Suprapubic skin (tissue), 4 donors: Measurements from ENCODE around the gene KRT85. TPM values are rescaled to one million over a fixed set of nuclear protein-coding genes. Genes with fewer than 3 reads are reported as not detected.

Source experiments
- DNase-seq, 2 donors: peaks; one replicate each; pipeline ENCODE4 v3.0.0-alpha.2; 2019; ENCODE audit warnings: low spot score in 2 of 2
- H3K27ac ChIP-seq: fragments of 200-600 bp; sonication (generic); one replicate; pipeline ENCODE4 v1.5.1; 2019
- H3K27me3 ChIP-seq: fragments of 200-600 bp; sonication (generic); one replicate; pipeline ENCODE4 v1.5.1; 2019
- H3K36me3 ChIP-seq: fragments of 200-600 bp; sonication (generic); one replicate; pipeline ENCODE4 v1.5.1; 2019
- H3K4me1 ChIP-seq: fragments of 200-600 bp; sonication (generic); one replicate; pipeline ENCODE4 v1.5.1; 2019
- H3K4me3 ChIP-seq: fragments of 200-600 bp; sonication (generic); one replicate; pipeline ENCODE4 v1.5.1; 2019; ENCODE audit warnings: mild to moderate bottlenecking
- H3K9me3 ChIP-seq: fragments of 200-600 bp; sonication (generic); one replicate; pipeline ENCODE4 v1.5.1; 2019
- EP300 ChIP-seq: sonication (generic); formaldehyde crosslinking; IDR thresholded peaks from one replicate; pipeline ENCODE4 v1.6.1; 2017; ENCODE audit warnings: antibody characterized with exemption
- POLR2A ChIP-seq, 2 donors: fragments of 450-650 bp; IDR thresholded peaks; one replicate each; pipeline ENCODE4 v1.6.1; 2017; ENCODE audit warnings: antibody characterized with exemption in 2 of 2, mild to moderate bottlenecking in 2 of 2, moderate library complexity in 2 of 2
- POLR2AphosphoS5 ChIP-seq, 3 donors: sonication (generic); formaldehyde crosslinking; IDR thresholded peaks; one replicate each; pipeline ENCODE4 v1.6.1; 2017; ENCODE audit warnings: antibody characterized with exemption in 3 of 3
- WGBS: methylation state at CpG from one replicate; pipeline ENCODE4 v1.1.5; 2018; 5-methylcytosine and 5-hydroxymethylcytosine counted together
- total RNA-seq, 4 donors: library from RNA; depleted of rRNA; stranded (reverse); fragments of >200 nt; gene quantifications; one replicate each; pipeline ENCODE4 v1.1.0, GENCODE V29; 2016
- TF ChIP-seq, protein P1 (sequence below), 2 donors: fragments of 200-600 bp in 1 of 2; fragments of 450-650 bp in 1 of 2; sonication (generic) in 1 of 2; IDR thresholded peaks; one replicate each; pipeline ENCODE4 v1.5.1; 2016 to 2019; ENCODE audit warnings: antibody characterized with exemption in 2 of 2, mild to moderate bottlenecking in 1 of 2, moderate library complexity in 1 of 2

KRT85 gene
- total RNA-seq, 4 donors from 2014 or later, result 4.2 to 766 (median 96.1) TPM

DNA sequence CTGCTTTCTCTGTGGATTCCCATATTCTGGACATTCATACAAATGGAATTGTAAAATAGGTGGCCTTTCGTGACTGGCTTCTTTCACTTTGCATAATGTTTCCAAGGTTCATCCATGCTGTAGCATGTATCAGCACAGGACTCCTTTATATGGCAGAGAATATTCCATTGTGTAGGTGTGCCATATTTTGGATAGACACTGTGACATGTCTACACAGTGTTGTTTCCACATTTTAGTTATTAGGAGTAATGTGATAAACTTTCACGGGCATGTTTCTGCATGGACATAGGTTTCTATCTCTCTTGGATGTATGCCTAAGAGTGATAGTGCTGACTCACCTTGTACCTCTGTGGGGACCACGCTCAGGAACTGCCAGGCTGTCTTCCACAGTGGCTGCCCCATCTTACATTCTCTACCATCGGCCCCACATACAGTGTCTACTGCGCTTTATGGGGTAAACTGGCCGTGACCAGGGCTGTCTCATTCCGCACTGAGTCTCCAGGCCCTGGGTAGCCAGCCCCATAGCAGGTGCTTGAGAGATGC, 25.3 kb upstream of the KRT85 start:
- no peak overlapping the region for H3K4me3 ChIP-seq
- no peak overlapping the region for H3K27ac ChIP-seq
- no peaks in the 10 kb centered on the region for H3K27me3 ChIP-seq
- 82% methylated on average over 7 of the region's 7 CpGs for WGBS
- TF ChIP-seq, protein P1, sequence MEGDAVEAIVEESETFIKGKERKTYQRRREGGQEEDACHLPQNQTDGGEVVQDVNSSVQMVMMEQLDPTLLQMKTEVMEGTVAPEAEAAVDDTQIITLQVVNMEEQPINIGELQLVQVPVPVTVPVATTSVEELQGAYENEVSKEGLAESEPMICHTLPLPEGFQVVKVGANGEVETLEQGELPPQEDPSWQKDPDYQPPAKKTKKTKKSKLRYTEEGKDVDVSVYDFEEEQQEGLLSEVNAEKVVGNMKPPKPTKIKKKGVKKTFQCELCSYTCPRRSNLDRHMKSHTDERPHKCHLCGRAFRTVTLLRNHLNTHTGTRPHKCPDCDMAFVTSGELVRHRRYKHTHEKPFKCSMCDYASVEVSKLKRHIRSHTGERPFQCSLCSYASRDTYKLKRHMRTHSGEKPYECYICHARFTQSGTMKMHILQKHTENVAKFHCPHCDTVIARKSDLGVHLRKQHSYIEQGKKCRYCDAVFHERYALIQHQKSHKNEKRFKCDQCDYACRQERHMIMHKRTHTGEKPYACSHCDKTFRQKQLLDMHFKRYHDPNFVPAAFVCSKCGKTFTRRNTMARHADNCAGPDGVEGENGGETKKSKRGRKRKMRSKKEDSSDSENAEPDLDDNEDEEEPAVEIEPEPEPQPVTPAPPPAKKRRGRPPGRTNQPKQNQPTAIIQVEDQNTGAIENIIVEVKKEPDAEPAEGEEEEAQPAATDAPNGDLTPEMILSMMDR (IDR thresholded peaks at IDR 0.05), result no peak
- TF ChIP-seq EP300, result no peak
- no peak for TF ChIP-seq POLR2AphosphoS5 (IDR thresholded peaks at IDR 0.05)
- no peak for TF ChIP-seq POLR2A (IDR thresholded peaks at IDR 0.05)
- H3K9me3 ChIP-seq, result no peaks in the 10 kb centered on the region
- no peaks in the 10 kb centered on the region for H3K36me3 ChIP-seq
- no peak for DNase-seq
- H3K4me1 ChIP-seq, result peaks cover 53% of the 10 kb centered on the region

DNA sequence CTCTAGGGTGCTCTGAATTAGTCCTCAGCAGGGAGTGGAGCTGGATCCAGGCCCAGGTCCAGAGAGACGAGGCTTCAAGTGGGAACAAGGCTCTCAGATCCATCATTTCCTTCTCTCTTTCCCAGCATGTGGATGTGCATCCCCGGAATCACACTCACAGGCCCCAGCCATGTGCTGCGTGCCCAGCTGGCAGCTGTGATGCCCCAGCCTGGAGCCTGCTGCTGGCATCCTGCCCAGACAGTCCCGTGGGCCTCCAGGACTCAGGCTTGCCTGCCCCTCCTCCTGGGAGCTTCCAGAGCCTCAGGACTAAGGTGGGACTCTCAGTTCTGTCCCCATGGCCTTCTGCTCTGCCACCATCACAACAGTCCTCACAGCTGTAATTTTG, 24.3 kb upstream of the KRT85 start:
- Histone ChIP-seq H3K27me3 (no peaks in the 10 kb centered on the region), H3K9me3 (no peaks in the 10 kb centered on the region), H3K27ac (peak overlapping the region; percentile 1), H3K4me3 (no peak overlapping the region), H3K4me1 (peaks cover 53% of the 10 kb centered on the region), H3K36me3 (no peaks in the 10 kb centered on the region)
- TF ChIP-seq POLR2AphosphoS5 (IDR thresholded peaks at IDR 0.05), result no peak
- TF ChIP-seq EP300, result no peak
- TF ChIP-seq, protein P1 (IDR thresholded peaks at IDR 0.05), result no peak
- no peak for DNase-seq
- WGBS, result 17% methylated on average over 4 of the region's 4 CpGs

DNA sequence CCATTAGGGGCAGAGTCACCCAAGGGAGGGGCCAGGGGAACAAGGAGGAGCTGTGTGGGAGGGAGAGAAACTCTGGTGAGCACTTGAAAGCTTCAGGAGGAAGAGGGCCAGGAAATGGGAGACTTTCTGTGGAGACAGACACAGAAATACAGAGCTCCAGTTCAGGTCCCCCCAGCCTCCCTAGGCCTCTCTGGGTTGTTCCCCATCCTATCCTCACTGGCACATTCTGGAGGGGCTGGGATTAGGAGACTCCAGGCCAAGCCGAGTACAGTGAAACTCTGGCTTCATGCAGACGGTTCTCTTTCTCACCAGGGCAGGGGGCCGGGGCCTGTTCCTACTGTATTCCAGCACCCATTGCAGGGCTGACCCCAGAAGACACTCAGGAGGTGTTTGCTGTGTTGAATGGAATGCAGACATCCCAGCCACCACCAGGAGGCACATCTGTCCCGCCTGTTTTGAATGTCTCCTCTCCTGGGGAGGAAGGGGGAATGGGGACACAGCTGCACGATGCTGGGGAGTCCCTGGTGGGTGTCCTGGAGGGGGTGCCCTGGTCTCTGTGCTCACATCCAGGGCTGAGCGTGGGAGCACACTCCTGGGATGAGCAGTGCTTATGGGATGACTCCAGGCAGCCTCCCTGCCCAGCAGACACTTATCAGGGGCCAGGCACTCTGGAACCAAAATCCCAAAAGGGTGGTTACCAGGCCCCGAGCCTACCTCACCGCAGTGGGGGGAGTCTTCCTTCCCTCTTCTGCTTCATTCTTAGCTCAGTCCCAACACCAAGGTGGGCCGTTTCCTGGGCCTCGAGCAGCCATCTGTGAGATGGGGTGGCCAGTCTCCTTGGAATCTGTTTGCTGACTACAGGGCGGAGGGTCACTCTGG, 23.7 kb upstream of the KRT85 start:
- Histone ChIP-seq H3K4me3 (no peak overlapping the region), H3K27ac (peak overlapping the region; percentile 1), H3K9me3 (no peaks in the 10 kb centered on the region), H3K4me1 (peaks cover 47% of the 10 kb centered on the region), H3K27me3 (no peaks in the 10 kb centered on the region), H3K36me3 (no peaks in the 10 kb centered on the region)
- TF ChIP-seq EP300 (no peak), POLR2AphosphoS5 (IDR thresholded peaks at IDR 0.05) (no peak), POLR2A (IDR thresholded peaks at IDR 0.05) (no peak)
- TF ChIP-seq, protein P1 (IDR thresholded peaks at IDR 0.05), result peak in 1 of 2 donors; percentile 66
- DNase-seq, result no peak
- WGBS, result 83% methylated on average over 5 of the region's 11 CpGs

DNA sequence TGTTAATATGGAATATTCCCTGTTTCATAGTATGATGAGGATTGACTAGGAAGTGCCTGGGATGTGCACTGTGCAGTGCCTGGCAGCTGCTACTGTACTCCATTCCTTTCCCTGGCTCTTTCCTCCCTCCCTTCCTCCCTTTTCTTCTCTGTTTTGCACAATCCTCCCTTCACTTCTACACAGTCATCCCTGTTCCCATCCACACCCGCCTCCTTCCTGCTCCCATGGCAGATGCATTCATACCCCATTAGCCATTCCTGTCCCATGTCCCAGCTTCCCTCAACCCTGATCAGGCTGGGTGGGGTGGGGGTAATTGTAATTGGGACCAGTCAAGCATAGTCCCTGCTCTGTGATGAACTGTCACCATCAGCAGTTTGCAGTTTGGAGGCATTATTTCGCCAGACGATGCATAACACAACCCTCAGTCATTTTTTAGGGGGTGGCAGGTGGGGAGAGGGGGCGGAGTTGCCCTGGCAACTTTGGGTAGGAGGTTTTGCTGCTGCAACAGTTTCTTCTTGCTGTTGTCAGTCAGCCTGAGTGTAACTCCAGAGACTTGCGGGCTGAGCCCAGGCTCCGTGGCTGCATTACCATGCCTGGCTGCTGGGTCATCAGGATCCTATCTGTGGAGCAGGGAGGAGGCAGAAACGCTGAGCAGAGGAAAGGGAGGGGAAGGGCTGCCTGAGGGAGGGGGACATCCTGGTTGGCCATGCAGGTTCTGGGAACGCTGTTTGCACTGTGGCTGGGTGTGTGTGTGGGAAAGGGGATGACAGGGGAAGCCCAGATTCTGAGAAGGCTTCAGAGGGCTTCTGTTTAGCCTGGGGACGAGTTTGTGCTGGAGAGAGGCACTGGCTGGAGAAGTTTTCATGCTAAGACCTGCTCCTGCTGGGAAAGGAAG, 22.3 kb upstream of the KRT85 start:
- Histone ChIP-seq H3K27me3 (peaks cover 4% of the 10 kb centered on the region), H3K27ac (peak overlapping the region; percentile 38), H3K4me3 (no peak overlapping the region), H3K9me3 (no peaks in the 10 kb centered on the region), H3K4me1 (peaks cover 45% of the 10 kb centered on the region), H3K36me3 (no peaks in the 10 kb centered on the region)
- no peak for DNase-seq
- WGBS, result 37% methylated on average over 6 of the region's 9 CpGs
- TF ChIP-seq POLR2AphosphoS5 (IDR thresholded peaks at IDR 0.05), result no peak
- no peak for TF ChIP-seq EP300
- TF ChIP-seq, protein P1 (IDR thresholded peaks at IDR 0.05), result no peak
- no peak for TF ChIP-seq POLR2A (IDR thresholded peaks at IDR 0.05)
